GM06990 (cell line): ENCODE results near the gene ARHGAP26.

Experiments
- DNase-seq: peaks from one replicate; pipeline ENCODE4 v3.0.0-alpha.2; 2011; ENCODE audit not compliant: insufficient read length; ENCODE audit errors: extremely low read depth
- H3K27me3 ChIP-seq: replicated peaks from 2 replicates; pipeline ENCODE4 v1.6.0; 2011; ENCODE audit warnings: low read length; ENCODE audit not compliant: control insufficient read depth, insufficient read depth
- H3K36me3 ChIP-seq: 2 replicates; pipeline ENCODE4 v1.5.1; 2011; ENCODE audit warnings: low read length; ENCODE audit not compliant: control insufficient read depth, insufficient read depth
- H3K4me3 ChIP-seq: replicated peaks from 2 replicates; pipeline ENCODE4 v1.5.1; 2011; ENCODE audit warnings: low read depth, mild to moderate bottlenecking, control low read depth, low read length
- TF ChIP-seq, protein P1 (sequence below): IDR thresholded peaks from 2 replicates; pipeline ENCODE4 v1.5.1; 2011; ENCODE audit warnings: low read length, control low read depth, mild to moderate bottlenecking, inconsistent platforms; ENCODE audit not compliant: insufficient read depth, poor library complexity, severe bottlenecking

The ARHGAP26 gene

GRCh38 chr5:143154510-143155370 lies 384.6 kb downstream of the ARHGAP26 start:
- no peaks in the 10 kb centered on the region for H3K27me3 ChIP-seq
- H3K36me3 ChIP-seq: no peaks in the 10 kb centered on the region; the same call in 1 of the 2 replicates
- TF ChIP-seq, protein P1, sequence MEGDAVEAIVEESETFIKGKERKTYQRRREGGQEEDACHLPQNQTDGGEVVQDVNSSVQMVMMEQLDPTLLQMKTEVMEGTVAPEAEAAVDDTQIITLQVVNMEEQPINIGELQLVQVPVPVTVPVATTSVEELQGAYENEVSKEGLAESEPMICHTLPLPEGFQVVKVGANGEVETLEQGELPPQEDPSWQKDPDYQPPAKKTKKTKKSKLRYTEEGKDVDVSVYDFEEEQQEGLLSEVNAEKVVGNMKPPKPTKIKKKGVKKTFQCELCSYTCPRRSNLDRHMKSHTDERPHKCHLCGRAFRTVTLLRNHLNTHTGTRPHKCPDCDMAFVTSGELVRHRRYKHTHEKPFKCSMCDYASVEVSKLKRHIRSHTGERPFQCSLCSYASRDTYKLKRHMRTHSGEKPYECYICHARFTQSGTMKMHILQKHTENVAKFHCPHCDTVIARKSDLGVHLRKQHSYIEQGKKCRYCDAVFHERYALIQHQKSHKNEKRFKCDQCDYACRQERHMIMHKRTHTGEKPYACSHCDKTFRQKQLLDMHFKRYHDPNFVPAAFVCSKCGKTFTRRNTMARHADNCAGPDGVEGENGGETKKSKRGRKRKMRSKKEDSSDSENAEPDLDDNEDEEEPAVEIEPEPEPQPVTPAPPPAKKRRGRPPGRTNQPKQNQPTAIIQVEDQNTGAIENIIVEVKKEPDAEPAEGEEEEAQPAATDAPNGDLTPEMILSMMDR: no peak
- H3K4me3 ChIP-seq: no peak overlapping the region
- no peak for DNase-seq

- no peak for DNase-seq
- TF ChIP-seq, protein P1: no peak
- no peaks in the 10 kb centered on the region for H3K27me3 ChIP-seq
- no peaks in the 10 kb centered on the region; the same call in 1 of the 2 replicates for H3K36me3 ChIP-seq
- H3K4me3 ChIP-seq: no peak overlapping the region
Observed at GRCh38 chr5:143155455-143155854, 385.3 kb downstream of the ARHGAP26 start.

DNA sequence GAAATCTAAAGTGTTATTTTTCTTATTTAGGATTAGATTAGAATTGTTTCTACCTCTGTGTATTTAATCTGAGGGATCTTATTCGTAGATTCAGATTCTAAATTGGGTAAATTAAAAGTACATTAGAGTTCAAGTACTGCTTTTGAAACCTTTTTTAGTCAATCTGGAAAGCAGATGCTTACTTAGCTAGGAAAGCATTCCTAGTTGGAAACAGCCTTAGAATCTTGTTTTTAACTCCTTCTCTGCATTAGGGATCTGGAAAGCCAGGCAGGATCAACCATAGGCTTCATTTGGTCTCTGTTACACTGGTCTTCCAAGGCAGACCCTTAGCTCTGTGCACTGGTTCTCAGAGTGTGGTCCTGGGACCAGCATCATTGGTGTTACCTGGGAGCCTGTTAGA lies 385.9 kb downstream of the ARHGAP26 start:
- no peak overlapping the region for H3K4me3 ChIP-seq
- H3K27me3 ChIP-seq: no peaks in the 10 kb centered on the region
- DNase-seq: no peak
- TF ChIP-seq, protein P1: no peak
- H3K36me3 ChIP-seq: no peaks in the 10 kb centered on the region; the same call in 1 of the 2 replicates

GRCh38 chr5:143156572-143156971 lies 386.4 kb downstream of the ARHGAP26 start:
- DNase-seq: no peak
- TF ChIP-seq, protein P1: no peak
- H3K36me3 ChIP-seq: no peaks in the 10 kb centered on the region; the same call in 1 of the 2 replicates

DNA sequence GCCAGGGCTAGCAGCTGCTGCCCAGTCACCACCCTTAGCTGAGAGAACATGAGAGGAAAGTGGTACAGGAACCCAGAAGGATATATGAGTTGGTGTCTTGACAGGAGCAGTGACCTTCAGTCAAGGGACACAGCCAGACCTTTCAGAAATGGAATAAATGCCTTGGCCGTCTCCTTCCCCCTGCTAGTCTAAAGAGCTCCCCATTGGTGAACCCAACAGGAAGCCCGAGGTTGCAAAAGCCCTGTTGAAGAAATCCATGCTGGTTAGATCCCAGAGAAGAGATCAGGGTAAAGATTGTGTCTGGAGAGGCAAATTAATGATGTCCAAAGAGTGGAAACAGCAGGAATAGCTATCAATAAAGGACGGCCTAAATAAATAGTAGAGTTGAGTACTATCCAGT lies 388.9 kb downstream of the ARHGAP26 start:
- Histone ChIP-seq H3K36me3 (no peaks in the 10 kb centered on the region; the same call in 1 of the 2 replicates), H3K4me3 (no peak overlapping the region), H3K27me3 (no peaks in the 10 kb centered on the region)
- TF ChIP-seq, protein P1: no peak
- no peak for DNase-seq

More at GRCh38 chr5:143156572-143156971, 386.4 kb downstream of the ARHGAP26 start:
- no peaks in the 10 kb centered on the region for H3K27me3 ChIP-seq
- H3K4me3 ChIP-seq: no peak overlapping the region
